Measurements from ENCODE around the gene OTOF.
A peak's percentile ranks its signal among the peaks of the same experiment; 100 is the strongest.

The OTOF gene

GRCh38 chr2:26477911-26478253 is at the start of gene OTOF:
TSS of gene OTOF (minus strand) at chr2:26478124.
- DNase-seq: no peak

DNA sequence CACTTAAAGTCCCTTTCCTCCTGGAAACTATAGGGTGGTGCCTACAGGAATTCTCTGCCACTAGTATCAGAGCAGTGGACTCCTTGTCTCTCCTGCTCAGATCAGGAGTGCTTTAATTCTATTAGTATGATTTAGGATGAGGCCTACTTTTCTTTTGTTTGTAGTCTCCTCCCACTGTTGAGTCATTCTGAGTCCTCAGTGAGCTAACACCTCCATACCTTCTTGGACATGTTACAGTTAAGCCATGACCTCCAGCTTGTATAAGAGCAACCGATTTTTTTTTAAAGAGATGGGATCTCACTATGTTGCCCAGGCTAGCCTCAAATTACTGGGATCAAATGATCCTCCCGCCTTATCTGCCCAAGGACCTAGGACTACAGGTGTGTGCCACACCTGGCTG is 48.7 kb upstream of the OTOF start:
- DNase-seq: no peak

GRCh38 chr2:26526105-26526504 is 48.2 kb upstream of the OTOF start:
- no peak for DNase-seq

DNA sequence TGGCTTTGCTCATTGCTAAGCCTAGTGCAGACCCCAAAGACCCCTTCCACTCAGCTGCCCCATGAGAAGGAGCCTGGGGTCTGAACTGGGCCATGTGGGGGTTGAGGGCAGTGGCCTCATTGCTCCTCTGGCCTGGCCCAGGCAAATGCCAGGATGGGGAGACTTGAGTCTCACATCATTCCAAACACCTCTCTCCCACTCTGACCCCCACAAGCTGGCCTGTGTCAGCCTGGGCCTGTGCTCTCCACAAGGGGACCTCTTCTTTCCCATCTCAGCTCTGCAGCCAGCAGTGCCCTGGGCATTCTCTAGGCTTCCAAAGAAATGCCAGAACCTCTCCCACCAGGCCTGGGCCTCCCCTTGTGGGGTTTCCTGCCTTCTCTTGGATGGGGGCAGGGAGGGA is 45.8 kb upstream of the OTOF start:
- DNase-seq: no peak

DNA sequence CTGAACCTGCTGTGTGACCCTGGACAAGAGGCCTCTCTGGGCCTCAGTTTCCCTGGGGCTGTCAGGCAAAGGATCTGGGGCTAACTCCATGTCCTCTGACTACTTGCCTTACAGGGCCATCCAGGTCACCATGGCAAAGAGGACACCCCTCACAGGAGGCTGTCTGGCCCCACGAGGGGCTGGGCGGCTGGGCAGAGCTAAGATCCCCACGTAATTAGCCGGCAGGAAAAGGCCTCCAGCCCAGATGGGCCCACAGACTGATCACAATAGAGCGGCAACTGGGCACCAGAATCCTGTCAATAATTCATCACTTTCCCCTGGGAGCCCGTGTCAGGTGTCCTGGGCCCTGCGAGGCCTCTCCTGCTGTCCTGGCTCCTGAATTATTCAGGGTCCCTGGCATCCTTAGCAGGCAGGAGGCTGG is 44.8 kb upstream of the OTOF start:
- DNase-seq: no peak

- DNase-seq: no peak
Observed at GRCh38 chr2:26522325-26522724, 44.4 kb upstream of the OTOF start.

DNA sequence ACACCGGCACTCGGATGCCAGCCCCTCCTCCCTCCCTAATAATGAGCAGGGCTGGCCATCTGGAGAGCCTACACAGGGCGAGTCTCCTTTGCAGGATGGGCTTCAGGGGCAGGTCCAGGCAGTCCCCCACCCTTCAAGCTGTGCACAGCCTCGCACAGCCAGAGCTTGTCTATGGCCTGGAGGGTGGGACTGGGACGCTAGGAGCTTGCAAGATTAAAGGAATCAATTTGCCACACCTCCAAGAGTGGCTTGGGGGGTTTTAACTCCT is 43.9 kb upstream of the OTOF start:
- DNase-seq: no peak

DNA sequence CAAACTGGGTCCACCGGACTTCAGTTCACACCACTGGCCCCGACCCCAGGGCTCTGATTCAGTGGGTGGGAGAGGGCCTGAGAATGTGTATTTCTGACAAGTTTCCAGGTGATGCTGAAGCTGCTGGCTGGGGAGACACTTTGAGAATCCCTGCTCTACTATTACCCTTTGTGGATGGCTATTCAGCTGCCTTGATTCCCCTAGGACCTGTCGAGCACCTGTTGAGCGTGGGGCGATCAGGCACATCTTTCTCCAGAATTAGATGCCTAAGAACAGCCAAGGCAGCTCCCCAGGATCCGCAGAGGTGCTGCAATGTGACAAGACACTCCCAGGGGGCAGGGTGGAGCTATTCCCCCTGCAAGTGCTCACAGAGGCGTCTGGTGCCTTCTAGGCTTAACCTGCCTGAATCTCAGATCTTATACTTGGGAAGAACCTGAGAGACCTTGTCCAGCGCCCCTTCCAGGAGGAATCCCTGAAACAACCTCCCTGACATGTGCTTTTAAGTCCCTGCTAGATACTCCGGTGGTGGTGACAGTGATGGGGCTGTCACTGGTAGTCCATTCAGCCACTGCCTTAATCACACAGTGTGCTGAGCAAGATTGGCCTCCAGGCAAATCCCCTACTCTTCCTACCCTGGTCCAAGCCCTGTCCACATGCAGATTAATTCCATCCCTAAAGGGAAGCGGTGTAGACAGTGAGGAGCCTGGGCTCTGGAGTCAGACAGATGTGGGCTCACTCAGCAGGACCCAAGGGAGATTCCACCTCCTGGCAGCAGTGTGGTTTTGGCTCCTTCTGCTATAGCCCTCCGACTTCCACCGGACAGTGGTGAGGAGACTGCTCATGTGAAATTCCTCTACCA is 43.4 kb upstream of the OTOF start:
- DNase-seq: no peak

- no peak for DNase-seq
Observed at GRCh38 chr2:26520148-26520449, 42.2 kb upstream of the OTOF start.

DNA sequence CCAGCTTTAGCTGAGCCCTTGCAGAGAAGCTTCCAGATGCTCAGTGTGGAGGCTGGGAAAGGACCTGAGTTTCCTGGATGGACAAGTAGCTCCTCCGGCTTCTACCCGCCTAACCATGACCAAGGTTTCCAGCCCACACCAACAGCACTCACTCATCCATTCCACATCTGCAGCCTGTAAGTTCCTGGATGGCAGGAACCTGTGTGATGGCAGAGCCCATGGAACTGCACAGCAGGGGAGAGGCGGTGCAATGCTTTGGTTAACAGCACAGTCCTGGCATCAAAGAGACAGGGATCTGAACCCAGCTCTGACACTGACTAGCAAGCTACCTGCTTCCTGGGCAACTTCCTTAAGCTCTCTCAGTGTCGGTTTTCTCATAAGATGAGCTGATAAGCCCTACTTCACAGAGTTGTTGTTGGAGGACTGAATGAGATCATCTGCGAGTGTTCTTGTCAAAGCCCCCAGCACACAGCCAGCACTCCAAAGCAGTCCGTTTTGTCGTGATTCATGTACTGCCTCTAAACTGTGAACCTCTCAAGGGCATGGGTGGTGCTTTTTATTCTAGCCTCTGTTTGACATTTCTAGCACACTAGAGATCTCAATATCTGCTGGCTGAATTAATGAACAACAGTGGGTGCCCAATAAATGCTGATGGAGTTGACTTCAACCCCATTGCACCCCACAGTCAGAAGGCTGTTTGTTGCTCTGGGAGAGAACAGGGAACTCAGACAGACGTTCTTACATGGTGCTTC is 41.6 kb upstream of the OTOF start:
- DNase-seq: no peak

GRCh38 chr2:26516781-26517180 is 38.9 kb upstream of the OTOF start:
- no peak for DNase-seq

- DNase-seq: no peak
Observed at GRCh38 chr2:26516246-26516645, 38.3 kb upstream of the OTOF start.

GRCh38 chr2:26515771-26516170 is 37.8 kb upstream of the OTOF start:
- DNase-seq: no peak

- no peak for DNase-seq
Observed at GRCh38 chr2:26514045-26514444, 36.1 kb upstream of the OTOF start.

DNA sequence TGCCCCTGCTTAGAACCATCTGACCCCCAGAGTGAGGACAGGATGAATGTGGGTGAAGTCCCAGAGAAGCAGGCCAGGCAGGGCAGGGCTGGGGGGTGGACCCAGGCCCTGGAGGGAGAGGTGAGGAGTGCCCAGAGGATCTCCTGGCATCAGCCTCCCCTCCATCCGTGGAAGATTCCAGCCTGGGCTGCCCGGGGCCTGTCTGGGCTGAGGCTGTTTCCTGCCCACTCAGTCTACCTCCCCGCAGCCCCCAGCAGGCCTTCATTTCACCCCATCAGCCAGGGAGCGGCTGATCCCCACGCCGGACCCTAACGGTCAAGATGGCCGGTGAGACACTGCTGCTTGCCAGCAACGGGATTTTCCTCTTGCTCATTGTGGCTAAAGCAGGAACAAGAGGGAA is 35.3 kb upstream of the OTOF start:
- DNase-seq: no peak

GRCh38 chr2:26511466-26511865 is 33.5 kb upstream of the OTOF start:
- DNase-seq: no peak

DNA sequence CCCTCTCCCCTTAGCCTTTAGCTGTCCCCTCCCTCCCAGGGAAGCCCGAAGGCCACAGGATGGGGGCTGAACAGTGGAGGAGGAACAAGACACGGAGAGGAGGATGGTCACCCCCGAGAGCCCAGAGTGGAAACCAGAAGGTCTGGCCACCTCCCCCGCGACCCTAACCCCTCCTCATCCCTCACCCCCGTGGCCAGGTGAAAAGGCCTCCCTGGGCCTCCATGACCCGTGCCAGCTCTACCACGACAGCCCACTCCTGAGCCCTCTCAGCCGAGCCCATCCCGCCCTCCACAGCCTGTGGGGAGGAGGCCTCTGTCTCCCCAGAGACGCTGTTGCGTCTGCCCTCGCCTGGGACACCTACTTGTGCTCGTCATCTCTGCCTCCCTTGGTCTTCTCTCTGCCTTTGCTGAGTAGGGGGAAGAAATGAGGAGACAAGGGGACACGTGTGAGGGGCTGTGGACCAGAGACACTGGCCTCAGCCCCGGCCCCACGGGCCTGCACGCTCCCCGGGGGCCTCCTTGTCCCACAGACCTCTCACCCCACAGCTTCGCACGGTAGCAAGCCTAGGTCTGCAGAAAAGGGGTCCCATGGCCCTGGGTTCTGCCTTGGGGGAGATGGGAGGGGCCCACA is 32.5 kb upstream of the OTOF start:
- no peak for DNase-seq

DNA sequence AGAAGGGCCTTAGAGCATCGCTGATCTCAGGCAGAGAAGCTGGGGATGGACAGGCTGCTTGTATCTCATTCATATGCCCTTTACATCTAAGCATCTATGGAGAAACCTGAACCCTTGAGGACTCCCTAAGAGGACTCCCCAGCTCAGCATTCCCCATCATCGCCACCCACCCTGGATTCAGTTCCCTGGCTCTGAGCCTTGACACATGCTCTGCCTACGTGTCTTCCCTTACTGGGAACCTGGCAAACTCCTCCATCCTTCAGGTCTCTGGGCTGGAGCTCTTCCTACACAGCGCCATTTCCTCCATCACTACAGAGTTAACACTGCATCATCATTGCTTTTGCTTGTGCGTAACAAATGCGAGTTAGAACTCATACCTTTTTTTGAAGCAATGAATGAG is 31.2 kb upstream of the OTOF start:
- no peak for DNase-seq

DNA sequence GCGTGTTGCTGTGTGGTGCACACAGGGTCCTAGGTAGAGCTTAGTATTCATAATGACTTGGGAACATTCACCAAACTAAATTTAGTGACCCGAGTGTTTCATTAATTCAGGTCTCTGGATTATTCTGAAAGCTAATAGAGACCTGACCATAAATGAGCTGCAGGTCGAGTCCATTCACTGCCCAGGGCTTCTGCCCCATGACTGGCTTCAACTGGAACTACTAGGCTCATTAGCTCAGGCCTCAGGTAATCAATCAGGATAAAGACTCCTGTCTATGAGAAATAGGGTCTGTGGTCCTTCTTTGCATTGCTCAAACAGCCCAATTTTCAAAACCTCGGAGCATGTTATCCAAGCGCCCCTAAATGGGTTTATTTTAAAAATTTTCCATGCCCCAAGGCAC is 30.0 kb upstream of the OTOF start:
- DNase-seq: no peak

GRCh38 chr2:26507088-26507487 is 29.2 kb upstream of the OTOF start:
- no peak for DNase-seq

- no peak for DNase-seq
Observed at GRCh38 chr2:26506279-26506678, 28.4 kb upstream of the OTOF start.

- no peak for DNase-seq
Observed at GRCh38 chr2:26504002-26504401, 26.1 kb upstream of the OTOF start.

DNA sequence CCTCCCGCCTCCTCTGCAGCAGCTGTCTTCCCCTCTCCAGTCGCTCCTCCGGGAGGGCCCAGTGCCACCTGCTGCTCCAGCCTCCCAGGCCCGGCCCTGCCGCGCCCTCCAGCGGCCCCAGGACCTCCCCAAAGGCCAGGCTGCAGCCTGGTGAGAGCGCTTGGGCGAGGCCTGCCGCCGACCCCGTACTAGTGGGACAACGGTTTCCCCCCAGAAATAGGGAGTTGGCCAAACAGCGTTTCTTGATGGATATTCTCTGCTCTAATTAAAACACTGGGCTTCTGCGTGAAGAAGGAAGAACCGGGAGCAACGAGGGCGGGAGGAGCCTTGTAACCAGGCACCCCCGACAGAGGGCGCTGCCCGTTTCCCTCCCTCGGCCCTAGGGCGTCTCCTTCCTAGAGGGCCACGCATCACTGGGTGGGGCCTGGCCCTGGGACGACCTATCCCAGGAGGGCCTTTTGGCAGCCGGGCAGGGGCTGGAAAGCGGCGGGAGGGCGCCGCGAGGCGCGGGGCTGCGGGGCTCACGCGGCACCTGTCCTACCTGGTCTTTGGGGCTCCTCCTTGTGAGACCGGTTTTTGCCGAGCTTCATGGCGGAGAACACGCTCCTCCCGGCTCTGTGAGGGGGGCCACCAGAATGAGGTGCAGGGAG is 25.4 kb upstream of the OTOF start:
- DNase-seq: peak; percentile 65

DNA sequence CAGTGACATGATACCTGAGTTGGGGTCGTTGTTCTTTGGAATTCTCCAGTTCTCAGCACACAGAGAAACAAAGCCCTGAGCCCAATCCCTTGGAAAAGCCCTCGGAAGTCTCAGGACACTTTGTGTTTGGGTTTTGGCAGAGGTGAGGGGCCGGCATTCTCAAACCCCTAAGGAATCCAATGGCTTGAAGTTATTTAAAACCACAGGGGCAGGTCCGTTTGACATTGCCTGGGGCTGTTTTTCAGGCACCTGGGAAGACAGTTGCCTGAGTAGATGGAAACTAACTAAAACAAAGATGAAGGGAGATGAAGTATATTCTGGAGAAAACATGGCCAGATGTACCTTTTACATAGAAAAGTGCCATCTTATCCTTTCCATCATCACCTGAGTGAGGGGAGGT is 22.5 kb upstream of the OTOF start:
- no peak for DNase-seq

Measured in NCI-H2029 treated with DMSO at 0.1 percent for 48 hours (cell line).